GM21528 (cell line): Measurements from ENCODE around the gene BCKDHA.
"Not testable (repeated sequence)": the region's sequence is repeated elsewhere in the genome, so short reads cannot be mapped to it uniquely, and the experiment has no call there.

Experiments used
- ATAC-seq: cut with Tn5 transposase; IDR thresholded peaks from one replicate; pipeline ENCODE4 v1.9.1; 2021; ENCODE audit warnings: mild to moderate bottlenecking, moderate library complexity; ENCODE audit not compliant: unreplicated experiment, low FRiP score

The BCKDHA gene

GRCh38 chr19:41401483-41401882, 3.9 kb downstream of the BCKDHA start:
- ATAC-seq = no peak

DNA sequence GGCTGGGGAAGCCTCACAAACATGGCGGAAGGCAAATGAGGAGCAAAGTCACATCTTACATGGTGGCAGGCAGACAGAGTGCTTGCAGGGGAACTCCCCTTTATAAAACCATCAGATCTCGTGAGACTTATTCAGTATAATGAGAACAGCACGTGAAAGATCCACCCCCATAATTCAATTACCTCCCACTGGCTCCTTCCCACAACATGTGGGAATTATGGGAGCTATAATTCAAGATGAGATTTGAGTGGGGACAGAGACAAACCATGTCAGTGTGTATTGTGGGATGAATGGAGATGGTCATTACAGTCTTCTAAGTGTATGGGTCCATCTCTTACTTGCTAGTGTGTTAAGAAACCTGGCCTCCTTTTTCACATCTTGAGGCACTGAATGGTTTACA, 4.4 kb downstream of the BCKDHA start:
- ATAC-seq = no peak

- no peak for ATAC-seq
Measured at GRCh38 chr19:41403181-41403970, 5.8 kb downstream of the BCKDHA start.

DNA sequence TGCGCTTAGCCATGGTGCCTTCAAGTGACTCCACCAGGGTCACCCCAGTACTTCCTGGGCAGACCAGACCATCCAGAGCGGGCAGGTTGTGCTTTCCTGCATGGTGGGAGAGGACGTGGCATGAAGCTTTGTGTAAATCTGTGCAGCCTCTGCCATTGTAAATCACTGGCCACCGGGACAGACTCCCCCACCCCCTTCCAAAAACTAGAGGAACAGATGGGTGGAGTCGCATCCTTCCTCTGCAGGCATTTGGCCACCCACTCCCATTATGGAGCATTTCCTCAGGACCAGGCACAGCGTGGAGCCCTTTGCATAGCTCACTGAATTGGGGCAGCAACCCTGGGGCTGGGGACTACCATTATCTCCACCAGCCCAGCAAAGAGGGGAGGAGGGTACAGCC, 8.2 kb downstream of the BCKDHA start:
- ATAC-seq = no peak

GRCh38 chr19:41407271-41407670, 9.7 kb downstream of the BCKDHA start:
- no peak for ATAC-seq

DNA sequence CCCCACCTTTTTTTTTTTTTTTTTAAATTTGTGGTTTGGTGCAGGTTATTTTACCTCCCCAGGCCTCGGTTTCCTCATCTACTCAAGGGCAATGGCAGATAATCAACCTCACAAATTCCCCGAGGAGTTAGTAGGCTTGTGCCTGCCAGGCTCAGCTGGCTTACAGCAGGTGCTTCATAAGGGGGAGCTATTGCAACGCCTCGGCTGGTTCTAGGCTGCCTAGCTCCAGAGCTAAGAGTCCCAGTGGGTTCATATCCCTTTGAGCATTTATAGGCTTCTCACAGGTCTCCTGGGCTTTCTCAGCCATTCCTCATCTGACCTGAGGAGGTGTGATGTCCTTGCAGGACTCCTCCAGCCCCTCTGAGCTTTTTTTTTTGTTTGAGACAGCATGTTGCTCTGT, 10.6 kb downstream of the BCKDHA start:
- ATAC-seq = no peak

DNA sequence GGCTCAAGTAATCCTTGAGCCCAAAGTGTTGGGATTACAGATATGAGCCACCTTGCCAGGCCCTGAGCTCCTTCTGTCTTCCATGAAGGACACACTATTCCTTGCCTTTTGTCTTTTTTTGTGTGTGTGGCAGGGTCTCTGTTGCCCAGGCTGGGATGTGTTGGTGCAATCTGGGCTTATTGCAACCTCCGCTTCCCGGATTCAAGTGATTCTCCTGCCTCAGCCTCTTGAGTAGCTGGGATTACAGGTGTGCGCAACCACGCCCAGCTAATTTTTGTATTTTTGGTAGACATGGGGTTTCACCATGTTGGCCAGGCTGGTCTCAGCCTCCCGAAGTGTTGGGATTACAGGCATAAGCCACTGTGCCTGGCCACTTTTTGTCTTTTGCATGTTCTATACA, 11.2 kb downstream of the BCKDHA start:
- ATAC-seq = not testable (repeated sequence)

DNA sequence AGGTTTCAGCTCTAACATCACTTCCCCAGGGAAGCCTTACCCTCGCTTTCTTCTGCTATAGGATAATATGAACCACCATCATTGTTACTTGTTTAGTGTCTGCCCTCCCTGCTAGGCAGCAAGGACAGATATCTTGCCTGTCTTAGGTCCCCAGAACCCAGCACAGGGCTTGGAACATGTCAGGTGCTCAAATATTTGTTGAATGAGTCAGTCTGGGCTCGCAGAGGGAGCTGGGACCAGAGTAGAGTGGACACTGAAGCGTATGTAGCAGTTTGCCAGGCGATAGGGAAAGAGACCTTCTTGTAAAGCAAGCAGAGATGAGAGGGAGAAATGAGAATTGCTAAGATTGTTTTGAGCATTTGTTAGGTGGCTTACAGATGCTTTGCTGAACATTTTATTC, 11.7 kb downstream of the BCKDHA start:
- ATAC-seq = no peak

DNA sequence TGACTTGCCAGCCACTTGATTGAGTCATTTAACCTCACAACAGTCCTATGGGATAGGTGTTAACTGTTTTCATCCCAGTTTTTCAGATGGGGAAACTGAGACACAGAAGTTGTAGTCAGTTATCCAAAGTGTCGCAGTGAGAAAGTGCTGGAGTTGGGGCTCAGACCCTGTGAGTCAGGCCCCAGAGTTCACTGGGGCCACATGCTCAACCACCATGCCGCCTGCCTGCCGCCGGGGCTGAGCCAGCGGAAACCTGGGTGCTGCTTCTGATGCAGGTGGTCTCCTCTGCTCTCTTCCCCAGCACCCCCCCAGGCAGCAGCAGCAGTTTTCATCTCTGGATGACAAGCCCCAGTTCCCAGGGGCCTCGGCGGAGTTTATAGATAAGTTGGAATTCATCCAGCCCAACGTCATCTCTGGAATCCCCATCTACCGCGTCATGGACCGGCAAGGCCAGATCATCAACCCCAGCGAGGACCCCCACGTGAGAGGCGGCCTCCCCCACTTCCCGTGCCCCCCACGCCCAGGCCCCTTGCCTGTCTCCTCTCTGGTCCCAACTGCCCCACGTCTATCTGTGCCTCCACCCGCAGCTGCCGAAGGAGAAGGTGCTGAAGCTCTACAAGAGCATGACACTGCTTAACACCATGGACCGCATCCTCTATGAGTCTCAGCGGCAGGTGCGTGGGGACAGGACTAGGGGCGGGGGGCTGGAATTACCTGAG, 12.9 kb downstream of the BCKDHA start:
- ATAC-seq = no peak

GRCh38 chr19:41411100-41411967, 13.7 kb downstream of the BCKDHA start:
- ATAC-seq = no peak

GRCh38 chr19:41411968-41412265, 14.3 kb downstream of the BCKDHA start:
- ATAC-seq = no peak

DNA sequence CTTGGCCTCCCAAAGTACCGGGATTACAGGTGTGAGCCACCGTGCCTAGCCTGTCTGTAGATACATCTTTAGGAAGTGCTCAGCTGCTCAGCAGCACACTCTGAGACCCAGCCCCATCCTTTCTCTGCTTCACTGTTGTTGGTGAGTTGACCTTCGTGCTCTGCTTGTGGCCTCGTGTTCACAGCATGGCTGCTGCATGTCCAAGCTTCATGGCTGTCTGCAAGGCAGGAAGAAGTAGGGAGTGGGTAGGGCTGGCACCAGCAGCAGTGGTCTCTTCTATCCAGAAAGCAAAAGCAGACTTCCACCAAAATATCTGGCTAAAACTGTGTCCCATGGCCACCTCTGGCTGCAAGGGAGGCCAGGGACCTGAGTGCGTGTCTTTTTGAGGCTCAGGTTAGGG, 15.3 kb downstream of the BCKDHA start:
- no peak for ATAC-seq

DNA sequence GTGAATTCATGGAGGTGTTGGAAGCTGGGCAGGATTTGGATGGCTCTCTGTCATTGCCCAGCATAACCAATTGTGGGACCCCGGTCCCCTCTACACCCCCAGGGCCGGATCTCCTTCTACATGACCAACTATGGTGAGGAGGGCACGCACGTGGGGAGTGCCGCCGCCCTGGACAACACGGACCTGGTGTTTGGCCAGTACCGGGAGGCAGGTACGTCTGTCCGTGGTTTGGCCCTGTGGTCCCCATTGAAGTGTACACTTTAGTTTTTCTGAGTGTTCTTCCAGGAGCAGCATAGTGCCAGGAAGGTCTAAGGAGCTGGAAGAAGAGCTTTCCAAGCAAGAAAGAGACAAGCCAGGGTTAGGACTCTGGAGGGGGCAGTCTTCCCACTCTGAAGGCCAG, 16.3 kb downstream of the BCKDHA start:
- ATAC-seq = no peak

- ATAC-seq = no peak
Measured at GRCh38 chr19:41414461-41414860, 16.8 kb downstream of the BCKDHA start.

DNA sequence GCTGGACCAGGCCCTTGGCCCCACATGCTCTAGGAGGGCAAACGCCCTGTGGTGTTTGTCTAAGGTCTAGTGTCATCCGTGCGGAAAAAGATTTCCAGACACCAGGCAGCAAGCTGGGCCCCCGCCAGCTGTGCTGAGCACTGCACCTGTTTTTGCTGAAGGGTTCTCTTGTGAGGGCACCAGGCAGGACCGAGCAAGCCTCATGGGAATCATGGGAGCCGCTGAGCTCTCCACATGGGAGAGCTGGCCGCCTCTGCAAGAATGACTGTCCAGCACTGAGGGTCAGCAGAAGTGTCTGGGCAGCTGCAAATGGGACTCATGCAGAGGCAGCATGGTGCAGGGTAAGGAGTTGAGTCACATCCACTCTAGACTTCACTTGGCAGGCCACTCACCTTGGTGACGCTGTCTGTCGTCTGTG, 17.5 kb downstream of the BCKDHA start:
- no peak for ATAC-seq

DNA sequence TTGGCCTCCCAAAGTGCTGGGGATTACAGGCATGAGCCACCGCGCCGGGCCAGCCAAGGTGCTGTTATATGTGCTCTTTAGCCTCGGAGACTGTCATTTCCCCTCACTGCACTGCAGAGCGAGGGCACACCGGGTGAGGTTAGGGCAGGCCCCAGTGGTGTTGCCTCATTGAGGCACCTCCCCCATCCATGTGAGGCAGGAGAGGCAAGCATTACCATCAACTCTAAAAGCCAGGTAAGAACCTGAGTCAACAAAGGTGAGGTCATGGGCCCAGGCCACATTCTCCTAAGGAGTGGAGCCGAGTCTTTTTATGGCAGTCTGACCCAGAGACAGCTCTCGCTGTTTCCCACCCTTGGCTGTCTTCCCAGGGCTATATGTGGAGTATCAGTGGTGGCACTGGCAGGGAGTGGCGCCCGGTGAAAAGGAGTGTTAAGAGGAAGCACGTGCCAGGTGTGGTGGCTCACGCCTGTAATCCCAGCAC, 18.6 kb downstream of the BCKDHA start:
- no peak for ATAC-seq

- no peak for ATAC-seq
Measured at GRCh38 chr19:41420101-41420880, 22.7 kb downstream of the BCKDHA start.

DNA sequence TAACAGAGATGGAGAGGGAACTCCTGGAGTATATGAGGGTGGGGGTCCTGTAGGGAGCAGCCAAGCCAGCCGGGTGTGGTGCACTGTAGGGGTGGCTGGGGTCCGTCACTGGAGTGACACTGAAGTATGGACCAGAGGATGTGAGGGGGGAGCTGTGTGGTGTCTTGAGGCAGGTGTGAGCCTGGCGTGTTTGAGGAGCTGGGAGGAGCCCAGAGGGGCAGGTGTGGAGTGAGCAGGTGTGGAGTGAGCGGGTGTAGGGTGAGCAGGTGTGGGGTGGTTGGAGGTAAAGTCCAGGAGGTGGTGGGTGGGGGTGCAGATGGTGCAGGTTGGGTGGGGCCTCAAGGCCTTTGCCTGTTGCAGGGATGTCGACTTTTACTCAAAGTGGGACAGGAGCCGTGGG, 23.7 kb downstream of the BCKDHA start:
- ATAC-seq = no peak

DNA sequence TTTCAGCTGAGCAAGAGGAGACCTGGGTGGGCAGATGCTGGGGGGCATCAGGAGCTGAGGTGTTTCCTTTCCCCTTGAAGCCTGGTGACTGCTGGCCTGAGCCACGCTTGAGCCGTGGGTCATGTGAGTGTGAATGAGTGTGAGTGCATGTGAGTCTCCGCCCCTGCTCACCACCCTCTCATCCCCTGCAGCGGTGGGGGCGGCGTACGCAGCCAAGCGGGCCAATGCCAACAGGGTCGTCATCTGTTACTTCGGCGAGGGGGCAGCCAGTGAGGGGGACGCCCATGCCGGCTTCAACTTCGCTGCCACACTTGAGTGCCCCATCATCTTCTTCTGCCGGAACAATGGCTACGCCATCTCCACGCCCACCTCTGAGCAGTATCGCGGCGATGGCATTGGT, 24.4 kb downstream of the BCKDHA start:
- no peak for ATAC-seq

DNA sequence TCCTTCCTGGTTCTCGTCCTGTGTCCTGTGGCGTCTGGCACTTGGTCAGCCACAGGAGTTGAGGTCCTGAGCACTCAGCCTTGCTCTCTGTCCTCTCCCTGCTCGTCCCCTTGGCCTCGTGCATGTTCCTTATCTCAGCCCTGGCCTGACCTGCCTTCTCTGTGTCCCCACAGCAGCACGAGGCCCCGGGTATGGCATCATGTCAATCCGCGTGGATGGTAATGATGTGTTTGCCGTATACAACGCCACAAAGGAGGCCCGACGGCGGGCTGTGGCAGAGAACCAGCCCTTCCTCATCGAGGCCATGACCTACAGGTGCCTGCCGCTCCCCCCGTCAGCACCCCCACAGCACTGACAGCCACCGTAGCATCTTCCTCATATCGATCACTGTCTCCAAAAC, 24.8 kb downstream of the BCKDHA start:
- no peak for ATAC-seq
